CD4-positive, alpha-beta T cell treated with Interleukin-6 for 4 hours (primary cell): ENCODE measurements around the gene TPPP.
A peak's percentile ranks its signal among the peaks of the same experiment; 100 is the strongest.

Experiments
- DNase-seq: peaks from one replicate; pipeline ENCODE4 v3.0.0-alpha.2; 2020; ENCODE audit warnings: mixed read lengths

Gene TPPP

DNA sequence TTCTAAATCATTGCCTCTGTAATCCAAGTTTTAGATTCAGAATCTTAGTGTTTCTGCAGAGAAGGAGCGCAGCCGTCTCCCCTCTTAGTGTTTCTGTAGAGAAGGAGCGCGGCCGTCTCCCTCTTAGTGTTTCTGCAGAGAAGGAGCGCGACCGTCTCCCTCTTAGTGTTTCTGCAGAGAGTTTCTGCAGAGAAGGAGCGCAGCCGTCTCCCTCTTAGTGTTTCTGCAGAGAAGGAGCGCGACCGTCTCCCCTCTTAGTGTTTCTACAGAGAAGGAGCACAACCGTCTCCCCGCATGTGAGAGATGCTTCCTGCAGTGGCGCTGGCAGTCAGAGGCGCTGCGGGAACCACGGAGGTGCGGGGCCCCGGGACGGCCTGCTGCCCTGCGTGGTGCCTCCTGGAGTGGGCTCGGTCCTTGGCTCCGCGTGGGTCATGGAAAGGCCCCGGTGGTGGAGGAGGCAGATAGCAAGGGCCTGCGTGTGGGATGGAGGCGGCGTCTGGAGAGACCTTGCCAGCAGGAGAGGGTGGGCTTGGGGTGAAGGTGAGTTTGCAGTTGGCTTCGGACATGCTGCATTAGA, 70.1 kb downstream of the TPPP start:
- DNase-seq: no peak

- no peak for DNase-seq
Measured at GRCh38 chr5:622359-622758, 70.8 kb downstream of the TPPP start.

DNA sequence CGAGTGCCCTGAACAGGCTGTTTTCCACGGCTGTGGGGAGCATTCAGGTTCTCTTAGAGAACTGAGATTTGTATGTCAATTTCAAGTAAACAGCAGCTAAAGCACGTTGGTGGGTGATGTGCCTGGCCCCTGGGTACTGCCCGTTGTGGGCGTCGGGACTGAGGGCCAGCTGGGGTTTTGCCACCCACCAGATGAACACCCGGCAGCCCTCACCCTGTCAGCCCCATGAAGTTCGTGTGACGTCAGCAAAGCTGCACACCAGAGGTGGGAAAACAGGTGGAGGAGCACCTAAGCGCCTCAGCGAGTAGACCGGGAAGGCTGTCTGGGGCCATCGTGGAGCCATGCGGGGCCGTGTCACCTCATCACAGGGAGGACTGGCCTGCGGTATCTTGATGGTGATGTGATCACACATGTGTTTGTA, 71.8 kb downstream of the TPPP start:
- DNase-seq: no peak

GRCh38 chr5:620586-621180, 72.5 kb downstream of the TPPP start:
- no peak for DNase-seq

DNA sequence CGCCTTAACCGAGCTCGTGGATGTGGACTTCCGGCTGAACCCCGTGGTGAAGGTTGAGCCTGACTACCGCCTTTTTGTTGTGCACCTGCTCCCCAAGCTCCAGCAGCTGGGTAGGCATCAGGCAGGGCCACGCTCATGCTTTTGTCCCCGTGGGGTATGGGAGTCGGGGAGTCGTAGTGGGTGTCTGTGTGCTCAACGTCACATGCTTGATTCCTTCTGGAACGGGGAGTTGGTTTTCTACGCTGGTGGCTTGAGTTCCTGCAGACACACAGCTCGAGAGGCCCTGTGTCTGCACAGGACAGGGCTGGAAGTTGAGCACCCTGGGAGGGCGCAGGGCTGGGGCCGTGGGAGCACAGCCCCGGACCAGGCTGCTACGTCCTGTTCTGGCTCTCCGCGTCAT, 73.0 kb downstream of the TPPP start:
- no peak for DNase-seq

GRCh38 chr5:619444-619843, 73.7 kb downstream of the TPPP start:
- DNase-seq: no peak

GRCh38 chr5:618450-618849, 74.7 kb downstream of the TPPP start:
- DNase-seq: no peak

DNA sequence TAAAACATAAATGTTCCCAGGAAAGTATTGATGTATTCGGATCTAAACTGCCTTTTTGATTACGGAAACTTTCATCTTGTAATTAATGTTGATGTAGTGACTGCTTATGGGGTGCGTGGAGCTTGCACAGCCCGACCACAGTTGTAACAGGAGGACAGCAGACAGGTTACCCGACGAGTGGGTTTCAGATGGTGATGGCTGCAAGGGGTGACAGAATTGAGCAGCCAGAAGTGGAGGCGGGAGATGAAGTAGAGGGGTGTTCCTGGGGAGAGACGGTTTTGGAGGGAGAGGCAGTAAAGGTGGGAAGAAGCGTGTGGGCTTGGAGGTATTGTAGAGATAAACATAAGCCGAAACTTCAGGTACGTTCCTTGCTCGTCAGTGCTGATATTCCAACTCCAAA, 75.3 kb downstream of the TPPP start:
- no peak for DNase-seq

DNA sequence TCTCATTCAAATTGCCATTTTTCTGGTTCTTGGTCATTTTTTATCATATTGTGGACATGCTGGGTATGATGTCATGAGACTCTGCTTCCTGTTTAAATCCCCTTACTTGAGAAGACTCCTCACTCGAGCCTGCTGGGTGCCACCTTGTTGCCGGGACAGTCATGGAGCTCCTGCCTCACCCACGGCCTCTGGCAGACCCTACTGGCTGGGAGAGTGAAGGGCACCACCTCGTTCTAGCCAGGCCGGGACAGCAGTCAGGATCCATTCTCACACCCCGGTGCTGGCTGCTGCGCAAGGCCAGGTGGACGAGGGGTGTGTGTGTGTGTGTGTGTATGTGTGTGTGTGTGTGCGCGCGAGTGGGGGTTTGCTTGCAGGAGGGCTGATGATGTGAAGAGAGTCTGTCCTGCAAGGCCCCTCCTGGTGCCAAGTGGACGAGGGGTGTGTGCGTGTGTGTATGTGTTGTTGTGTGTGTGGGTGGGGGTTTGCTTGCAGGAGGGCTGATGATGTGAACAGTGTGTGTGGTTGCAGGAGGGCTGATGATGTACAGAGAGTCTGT, 76.6 kb downstream of the TPPP start:
- no peak for DNase-seq

GRCh38 chr5:612498-613424, 80.4 kb downstream of the TPPP start:
- no peak for DNase-seq

DNA sequence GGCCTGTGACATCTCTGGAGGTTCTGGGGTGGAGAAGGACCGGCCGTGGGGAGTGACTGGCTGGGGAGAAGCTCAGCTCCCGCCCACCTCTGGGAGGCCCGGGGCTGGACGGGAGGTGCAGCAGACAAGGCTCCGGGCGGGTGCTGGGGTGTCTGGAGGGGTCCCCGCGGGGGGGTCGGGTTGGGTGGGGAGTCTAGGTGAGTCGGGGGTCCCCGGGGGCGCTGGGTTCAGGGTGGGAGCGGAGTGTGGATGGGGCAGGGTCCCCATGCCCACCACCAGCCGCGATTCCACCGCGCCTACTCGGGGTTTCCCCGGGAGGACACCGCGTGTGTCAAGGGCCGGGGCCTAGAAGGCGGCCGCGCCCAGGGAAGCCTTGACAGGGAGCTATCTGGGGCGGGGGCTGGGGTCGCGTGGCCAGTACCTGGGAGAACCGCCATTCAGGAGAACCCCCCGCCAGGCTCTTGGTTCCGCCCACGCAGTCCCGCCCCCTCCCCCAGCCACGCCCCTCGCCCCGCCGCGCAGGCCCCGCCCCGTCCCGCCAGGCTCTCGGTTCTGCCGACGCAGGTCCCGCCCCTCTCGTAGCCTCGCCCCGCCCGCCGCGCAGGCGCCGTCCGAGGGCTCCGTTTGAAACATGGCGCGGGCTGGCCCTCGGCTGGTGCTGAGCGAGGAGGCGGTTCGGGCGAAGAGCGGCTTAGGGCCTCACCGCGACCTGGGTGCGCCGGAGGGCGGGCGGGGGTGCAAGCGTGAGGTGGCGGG, 81.2 kb downstream of the TPPP start, which contains the start of gene CEP72:
CEP72 (plus strand) TSS at position 610 of the 756 bp plus-strand sequence; CDS start at position 632, 22 bp downstream.
- peak; percentile 94 for DNase-seq

DNA sequence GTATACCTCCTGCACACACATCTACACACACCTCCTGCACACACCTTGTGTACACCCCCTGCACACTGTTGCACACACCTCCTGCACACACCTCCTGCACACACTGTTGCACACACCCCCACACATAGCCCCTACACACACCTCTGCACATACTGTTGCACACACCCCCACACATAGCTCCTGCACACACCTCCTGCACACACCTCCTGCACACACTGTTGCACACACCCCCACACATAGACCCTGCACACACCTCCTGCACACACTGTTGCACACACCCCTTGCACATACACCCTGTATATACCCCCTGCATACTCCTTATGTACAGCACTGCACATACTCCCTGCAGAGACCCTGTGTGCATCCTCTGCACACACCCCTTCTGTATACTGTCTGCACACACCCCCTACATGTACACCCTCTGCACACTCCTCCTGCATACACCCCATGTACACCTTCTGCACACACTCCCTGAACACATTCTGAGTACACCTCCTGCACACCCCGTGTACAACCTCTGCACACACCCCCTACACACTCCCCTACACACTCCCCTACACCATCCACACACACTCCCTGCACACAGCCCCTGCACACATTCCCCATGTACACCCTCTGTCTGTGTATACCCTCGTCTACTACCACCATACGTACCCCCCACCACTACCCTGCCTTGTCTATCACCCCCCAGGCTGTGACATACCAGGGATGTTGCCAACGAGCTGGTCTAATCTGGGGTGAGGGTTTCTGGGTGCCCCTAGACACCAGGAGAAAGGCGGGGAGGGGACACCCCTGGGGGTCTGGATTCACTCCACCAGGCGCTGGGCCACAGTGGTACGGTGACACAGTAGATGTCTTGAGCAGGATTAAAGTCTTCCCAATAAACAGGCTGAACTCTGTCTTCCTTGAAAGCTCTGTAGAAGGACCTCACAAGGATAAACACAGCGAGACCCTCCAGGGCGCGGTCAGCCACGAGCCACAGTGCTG, 82.1 kb downstream of the TPPP start:
- no peak for DNase-seq

GRCh38 chr5:610011-610743, 83.0 kb downstream of the TPPP start:
- DNase-seq: no peak
